HG03060 (cell line): ENCODE measurements around the gene SYN1.
"Not testable (repeated sequence)": the region's sequence is repeated elsewhere in the genome, so short reads cannot be mapped to it uniquely, and the experiment has no call there.

Experiments
- ATAC-seq: cut with Tn5 transposase; IDR thresholded peaks from one replicate; pipeline ENCODE4 v1.9.1; 2021; ENCODE audit warnings: low read depth, moderate number of reproducible peaks; ENCODE audit not compliant: unreplicated experiment

The SYN1 gene

DNA sequence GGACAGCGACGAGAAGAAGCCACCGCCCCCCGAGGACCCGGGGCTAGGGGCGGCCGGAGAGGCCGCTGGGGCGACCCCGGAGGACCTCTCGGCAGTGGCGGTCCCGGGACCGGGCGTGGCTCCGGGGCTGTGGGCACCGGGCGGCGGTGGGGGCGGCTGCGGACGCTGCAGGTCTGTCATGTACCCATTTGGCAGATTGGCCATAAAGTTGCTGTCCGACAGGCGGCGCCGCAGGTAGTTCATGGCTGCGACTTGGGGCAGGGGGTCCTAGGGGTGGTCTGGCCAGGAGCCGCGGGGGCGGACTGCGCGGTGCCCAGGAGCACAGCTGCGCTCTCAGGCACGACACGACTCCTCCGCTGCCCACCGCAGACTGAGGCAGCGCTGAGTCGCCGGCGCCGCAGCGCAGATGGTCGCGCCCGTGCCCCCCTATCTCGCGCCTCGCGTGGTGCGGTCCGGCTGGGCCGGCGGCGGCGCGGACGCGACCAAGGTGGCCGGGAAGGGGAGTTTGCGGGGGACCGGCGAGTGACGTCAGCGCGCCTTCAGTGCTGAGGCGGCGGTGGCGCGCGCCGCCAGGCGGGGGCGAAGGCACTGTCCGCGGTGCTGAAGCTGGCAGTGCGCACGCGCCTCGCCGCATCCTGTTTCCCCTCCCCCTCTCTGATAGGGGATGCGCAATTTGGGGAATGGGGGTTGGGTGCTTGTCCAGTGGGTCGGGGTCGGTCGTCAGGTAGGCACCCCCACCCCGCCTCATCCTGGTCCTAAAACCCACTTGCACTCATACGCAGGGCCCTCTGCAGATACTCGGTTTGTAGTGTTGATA lies at the start of gene SYN1:
SYN1 (minus strand) TSS at position 372 of the 817 bp plus-strand sequence; CDS start at position 243, 129 bp downstream.
- ATAC-seq = no peak

DNA sequence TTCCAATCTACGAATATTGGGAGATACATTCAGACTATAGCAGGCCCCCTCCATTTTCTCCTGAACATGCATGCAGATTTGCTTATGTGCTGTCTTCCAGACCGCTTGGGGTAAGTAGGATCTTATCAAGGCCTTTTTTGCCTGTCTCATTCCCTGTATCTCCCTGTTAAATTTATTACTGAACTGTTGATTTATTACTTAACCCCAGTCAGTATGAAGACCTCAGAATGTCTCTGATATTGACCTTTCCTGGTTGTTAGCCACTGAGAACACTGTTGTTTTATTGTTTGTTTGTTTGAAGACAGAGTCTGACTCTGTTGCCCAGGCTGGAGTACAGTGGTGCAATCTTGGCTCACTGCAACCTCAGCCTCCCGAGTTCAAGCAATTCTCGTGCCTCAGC lies 46.1 kb upstream of the SYN1 start:
- not testable (repeated sequence) for ATAC-seq

DNA sequence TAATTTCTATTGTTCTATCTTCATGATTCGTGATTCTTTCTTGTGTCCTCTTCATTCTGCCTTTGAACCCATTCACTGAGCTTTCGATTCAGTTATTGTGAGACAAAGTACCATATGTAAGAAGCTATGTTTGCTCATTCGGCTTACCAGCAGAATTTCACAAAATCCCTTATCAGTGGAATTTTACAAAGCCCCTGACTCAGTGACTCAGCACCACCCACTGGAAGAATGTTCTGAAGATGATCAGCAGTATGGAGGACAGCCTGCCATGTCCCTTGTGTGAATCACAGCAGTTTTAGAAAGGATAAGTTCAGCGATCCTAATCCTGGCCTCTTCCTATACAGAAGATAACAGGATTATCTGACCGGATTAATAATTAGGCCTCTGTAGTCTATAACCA lies 45.1 kb upstream of the SYN1 start:
- no peak for ATAC-seq

DNA sequence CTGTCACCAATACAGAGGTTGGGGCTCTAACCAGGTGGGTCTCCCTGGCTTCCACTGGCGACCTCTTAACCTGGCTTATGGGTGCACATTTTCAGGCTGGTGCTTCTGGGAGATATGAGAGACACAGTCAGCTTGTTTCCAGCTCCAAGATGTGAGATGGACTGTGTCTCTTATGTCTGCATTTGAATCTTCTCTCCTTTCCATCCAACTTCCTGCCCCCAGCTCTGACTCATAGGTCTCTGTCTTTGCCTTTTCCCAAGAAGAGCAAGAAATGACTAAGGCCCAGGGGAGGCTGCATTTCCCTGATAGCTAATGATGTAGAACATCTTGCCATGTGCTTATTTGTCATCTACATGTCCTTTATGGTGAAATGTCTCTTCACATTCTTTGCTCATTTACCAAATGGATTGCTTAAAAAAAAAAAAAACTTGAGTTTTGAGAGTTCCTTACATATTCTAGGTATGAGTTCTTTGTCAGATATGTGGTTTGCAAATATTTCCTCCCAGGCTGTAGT lies 42.5 kb upstream of the SYN1 start:
- ATAC-seq = no peak

DNA sequence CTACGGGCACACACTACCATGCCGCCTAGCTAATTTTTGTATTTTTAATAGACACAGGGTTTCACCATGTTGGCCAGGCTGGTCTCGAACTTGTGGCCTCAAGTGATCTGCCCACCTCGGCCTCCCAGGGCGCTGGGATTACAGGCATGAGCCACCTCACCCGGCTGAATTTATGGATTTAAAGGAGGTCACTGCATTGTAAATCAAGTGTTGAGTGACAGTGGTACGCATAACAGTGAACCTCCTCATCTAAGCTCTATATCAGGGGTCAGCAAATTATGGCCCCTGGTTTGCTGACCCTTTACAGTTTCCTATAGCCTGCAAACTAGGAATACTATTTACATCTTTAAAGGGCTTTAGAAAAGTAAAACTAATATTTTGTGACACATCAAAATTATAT lies 41.9 kb upstream of the SYN1 start:
- no peak for ATAC-seq

DNA sequence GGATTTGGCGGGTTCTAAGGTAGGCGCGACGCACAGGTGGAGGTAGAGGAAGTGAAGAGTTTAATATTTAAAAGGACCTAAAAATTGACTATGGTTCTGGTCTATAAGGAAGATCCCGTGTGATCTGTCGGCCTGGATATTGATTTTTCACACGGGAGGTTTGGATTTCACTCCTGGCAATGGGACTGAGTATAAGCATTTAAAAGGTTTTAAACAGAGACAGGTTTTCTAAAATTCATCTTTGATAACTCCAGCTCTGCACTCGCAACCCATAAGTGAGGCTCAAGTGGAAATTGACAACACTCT lies 39.7 kb upstream of the SYN1 start:
- no peak for ATAC-seq

DNA sequence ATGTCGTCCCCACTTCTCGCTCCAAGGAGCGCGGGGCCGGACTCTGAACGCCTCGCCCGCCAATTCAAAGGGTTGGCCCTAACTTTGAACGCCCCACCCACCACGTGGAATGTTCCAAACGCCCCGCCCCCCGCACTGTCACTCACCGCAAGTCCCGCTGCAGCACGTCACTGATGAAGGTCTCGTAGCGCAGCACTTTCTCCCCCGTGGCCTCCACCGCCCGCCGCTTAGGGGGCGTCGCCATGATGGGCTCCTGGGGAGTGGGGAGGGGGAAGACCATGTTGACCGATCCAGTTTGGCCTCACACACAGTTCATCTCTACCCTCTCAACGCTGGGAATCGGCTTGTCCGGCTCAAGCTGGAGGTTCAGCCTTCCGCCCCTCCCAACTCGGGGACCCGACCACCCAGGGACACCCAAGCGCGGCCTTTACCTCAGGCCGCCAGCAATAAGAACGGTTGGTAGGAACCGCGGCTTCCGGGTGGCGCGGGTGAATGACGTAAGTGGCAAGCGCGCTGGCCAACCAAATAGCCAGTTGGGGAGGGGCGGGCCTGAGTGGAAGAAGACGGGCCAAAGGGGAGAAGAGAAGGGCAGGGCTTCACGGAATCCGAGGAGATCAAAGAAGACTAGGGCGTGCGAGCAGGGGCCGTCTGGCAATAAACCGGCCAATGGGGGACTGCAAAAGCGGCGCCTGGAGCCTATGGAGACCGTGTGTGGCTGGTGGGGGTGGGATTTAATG lies 39.2 kb upstream of the SYN1 start, which contains the start of gene UXT:
UXT (minus strand) TSS at position 497 of the 737 bp plus-strand sequence; CDS start at position 244, 253 bp downstream.
- peak; percentile 68 for ATAC-seq

DNA sequence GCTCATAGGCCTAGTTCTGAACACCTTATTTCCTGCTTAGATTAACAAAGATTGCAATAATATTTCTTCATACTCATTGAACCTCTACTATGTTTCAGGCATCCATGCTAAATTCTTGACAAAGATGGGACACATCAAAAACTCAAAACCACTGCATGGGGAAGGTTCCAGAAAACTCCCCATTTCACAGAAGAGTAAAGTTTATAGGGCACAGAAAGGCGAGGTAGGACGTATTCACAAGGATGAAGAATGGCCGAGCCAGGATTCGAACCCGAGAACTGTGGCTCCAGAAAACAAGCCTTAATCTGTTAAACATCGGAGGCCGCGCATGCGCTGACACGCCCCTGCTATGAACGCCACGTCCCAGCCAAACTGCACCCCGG lies 38.6 kb upstream of the SYN1 start:
- ATAC-seq = no peak

DNA sequence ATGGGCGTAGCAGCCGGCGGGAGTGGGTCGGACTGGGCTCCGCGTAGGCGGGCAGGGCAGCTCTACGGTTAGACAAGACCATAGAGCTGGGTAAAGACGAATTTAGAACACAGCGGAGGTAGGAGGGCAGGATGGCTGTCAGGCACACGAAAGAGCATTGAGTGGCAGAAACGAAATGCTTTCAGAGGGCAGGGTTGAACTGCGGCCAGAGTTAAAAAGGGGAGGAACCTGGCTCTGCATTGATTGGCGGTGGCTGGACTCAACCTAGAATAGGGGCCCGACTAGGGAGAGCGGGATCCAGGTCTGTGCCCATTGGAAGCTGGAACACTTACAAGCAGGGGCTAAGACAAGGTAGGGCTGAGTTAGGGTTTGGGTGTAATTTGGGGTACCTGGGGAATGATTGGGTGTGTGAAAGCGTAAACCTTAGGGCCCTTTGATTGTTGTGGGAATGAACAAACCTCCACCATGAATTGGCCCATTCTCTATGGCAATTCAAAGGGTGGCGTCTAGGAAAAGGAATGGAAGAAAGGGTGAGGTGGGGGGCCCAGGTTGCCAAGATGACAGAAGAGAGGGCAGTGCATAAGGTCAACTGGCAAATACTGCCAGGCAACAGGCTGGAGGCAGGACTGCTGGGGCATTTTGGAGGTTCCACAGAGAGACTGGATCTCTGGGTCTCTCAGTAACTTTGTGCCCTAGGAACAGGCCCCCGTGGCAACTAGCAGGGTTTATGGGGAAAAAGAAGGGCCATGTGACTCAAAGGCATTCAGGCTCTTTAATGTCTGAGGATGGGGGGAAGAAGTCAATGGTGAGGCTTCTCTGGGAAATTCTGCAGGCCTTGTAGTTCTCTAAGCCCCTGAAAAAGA lies 31.6 kb upstream of the SYN1 start:
- ATAC-seq = peak; percentile 80

DNA sequence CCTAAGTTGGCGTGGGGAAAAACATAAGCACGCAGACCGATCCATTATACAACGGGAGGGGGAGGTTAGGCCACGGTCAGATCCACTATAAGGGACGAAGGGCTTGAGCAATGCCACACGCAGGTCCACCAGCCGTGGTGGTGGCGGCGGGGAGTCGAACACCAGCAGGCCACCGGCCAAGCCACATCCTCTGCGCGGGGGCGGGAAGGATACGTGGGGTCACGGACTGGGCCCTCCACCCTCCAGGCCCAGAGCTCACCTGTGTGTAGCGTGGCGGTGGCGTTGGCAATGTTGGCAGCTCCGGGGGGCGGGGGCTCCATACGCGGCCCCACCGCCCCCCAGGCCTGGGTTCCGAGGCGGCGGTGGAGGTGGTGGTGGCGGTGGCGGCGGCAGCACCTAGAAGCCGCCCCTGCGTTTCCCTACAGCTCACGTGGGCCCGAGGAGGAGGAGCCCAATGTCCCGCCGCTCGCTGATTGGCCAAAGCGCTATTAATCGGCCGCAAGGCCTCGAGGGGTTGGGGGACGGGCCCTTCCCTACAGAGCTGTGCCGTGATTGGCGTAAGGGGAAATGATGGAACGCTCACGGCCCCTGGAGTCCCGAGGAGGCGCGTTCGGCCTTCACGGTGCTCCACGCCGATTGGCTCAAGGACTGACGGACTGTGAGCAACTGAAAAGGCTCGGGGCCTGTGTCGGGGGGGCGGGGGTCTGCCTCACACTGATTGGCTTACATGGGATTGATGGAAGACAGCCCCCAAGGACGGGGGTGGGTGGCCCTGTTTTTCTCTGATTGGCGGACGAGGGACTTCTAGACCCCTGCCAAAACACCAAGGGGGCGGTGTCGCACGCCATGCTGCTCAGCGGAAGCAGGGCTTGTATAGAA lies 30.7 kb upstream of the SYN1 start, which contains the start of gene ELK1:
ELK1 (minus strand) TSS at position 400 of the 879 bp plus-strand sequence. CDS start 9,122 bp downstream, outside the sequence.
- peak; percentile 39 for ATAC-seq

DNA sequence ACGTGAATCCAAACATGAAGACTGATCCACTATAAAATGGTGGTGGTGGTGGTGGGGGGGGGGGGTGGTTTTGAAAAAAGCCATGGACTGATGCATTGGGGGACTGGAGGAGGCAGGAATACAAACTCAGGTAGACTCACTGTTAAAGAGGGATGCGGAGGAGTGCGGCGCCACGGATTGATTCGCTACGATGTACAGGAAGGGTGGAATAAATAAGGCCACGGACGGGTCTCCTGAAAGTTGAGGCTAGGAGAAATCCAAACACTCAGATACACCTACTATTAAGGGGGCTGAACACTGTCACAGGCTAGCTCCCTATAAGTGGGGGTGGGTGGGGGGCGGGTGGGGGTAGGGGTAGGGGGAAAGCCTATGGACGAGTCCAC lies 30.1 kb upstream of the SYN1 start:
- no peak for ATAC-seq

DNA sequence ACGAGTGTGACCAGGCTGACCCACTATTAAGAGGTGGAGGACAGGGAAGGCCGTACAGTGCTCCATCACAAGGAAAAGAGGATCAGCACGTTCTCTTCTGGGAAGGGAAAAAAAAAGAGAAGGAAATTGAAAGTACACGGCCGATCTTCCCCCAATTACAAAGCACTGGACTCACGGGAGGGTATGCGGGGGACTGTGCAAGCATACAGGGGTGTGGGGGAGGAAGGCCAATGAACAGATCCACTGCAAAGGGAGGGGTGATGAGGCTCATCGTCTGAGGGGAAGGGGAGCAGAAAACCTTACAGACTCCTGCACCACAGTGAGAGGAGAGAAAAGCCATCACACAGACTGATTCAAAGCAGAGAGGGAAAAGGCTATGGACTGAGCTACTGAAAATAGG lies 29.6 kb upstream of the SYN1 start:
- ATAC-seq = no peak

DNA sequence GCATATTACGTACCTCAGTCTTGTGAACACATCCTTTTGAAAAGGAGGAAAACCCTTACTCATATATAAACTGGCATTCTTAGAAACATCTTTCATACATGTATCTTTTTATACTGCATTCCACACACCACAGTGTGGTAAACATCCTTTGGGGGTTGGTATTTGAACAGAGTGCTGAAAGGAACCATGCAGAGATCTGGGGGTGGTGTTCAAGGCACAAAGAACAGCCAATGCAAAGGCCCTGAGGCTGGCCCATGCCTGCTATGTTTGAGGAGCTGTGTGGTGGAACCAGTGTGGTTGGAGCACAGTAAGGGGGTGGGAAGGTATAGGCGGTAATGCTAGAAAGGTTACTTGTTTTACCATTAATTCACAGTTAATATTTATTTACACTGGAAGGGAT lies 28.7 kb upstream of the SYN1 start:
- no peak for ATAC-seq

DNA sequence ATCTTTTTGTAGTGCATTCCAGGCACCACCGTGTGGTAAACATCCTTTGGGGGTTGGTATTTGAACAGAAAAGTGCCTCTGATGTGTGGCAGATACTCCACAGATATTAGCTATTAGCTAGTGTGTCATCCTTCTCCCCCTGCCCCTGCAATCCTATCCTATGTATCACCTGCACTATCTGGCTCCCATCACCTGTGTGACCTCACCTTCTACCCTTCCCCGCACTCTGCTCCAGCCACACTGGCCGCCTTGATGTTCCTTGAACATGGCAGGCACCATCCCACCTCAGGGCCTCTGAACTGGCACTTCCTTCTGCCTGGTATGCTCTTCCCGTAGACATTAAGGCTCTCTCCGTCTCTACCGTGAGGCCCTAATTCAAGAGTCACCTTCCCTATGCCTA lies 27.0 kb upstream of the SYN1 start:
- ATAC-seq = no peak

DNA sequence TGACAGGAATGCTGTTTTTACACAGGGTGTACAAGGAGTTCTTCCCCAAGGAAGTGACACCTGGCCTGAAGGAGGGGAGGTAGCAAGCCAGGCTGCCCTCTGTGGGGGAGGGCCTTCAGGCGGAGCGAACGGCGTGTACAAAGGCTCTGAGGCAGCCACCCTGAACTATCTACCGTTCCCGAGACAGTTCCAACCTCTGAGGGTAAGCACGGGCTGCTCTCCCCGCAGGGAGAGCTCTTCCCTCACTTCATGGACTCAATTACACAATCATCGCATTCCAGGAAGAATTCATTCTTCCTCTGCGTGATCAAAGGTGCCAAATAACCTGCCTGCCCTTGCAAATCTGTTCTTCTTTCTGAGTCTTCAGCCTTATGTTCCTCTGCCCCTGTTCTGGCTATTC lies 25.9 kb upstream of the SYN1 start:
- ATAC-seq = no peak

DNA sequence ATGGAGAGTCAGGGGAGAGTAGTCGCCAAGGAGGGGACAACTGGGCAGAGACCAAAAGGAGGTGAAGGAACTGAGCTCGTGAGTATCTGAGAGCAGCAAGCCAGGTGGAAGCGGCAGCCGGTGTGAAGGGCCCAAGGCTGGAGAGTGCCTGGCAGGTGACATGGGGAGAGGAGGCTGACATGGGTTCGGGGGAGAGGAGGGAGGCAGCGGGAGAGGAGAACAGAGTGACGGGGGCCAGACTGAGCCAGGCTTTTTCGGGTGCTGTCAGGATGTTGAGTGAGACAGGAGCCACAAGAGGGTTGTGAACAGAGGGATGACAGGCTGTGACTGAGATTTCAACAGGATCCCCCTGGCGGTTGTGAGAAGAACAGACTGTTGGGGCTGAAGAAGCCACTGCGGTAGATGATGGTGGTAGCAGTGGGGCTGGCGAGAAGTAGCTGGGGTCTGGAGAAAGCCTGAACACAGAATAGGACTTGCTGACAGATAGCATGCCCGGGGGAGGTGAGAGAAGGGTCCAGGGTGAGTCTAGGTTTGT lies 25.0 kb upstream of the SYN1 start:
- no peak for ATAC-seq

DNA sequence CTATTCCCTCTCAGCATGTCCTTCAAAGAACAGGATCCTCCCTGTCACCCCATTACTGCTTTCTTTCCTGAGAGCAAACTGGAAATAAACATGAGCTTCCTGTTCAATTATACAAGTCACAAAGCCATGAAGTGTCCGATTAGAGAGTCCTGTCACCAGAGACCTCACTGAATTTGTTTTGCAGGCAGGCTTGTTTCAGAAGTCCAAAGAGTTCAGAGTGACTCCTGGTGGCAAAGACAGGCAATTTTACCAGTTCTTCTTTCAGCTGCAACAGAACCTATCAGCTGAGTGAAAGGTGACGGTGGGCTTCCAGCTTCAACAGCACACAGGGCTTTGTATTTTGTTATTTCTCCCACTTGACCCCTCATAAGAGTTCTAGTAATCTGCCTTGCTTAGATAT lies 24.3 kb upstream of the SYN1 start:
- no peak for ATAC-seq

DNA sequence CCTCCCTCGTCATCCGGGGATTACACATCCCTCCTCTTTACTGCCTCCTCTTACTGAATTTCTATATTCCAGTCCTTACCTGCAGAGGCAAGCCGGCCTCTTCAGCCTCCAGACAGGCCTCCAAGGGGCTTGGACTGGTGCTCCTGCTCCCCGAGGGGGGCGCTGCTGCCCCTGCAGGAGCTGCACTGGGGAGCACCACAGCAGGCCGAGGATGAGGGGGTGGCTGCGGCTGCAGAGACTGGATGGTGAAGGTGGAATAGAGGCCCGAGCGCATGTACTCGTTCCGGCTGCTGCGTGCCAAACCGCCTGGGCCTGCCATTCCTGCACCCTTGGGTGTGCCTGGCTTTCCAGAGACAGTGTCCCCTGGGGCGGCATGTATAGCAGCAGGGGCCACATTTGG lies 19.2 kb upstream of the SYN1 start:
- no peak for ATAC-seq

DNA sequence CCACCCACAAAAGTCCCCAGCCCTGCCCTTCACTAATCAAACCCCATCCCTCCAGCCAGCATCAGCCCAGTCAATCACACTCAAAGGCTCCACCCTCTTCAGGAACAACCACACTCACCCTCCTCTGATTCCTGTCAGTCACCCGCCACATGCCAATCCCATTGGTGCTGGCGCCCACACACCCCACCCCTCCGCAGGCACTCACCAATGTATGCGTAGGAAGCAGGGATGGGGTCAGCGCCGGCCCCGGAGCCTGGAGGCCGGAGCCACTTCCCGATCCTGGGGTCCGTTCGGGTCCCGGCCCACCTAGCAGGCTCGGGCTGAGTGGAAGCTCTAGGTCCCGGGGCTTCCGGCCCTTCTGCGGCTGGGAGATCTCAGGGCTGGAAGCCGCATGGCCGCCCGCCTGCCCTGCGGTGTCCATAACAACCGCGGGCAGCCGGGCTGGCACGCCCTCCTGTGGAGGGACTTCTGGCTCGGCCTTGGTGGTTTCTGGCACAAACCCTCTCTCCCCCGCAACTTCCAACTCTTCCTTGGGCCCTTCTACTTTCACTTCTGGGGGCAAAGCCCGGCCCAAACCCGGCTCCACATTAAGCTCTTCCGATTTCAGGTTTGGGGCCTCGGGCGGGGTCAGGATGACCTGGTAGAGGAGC lies 18.0 kb upstream of the SYN1 start:
- ATAC-seq = no peak
